Activated CD8-positive, alpha-beta memory T cell treated with anti-CD3 and anti-CD28 coated beads for 36 hours (primary cell): ENCODE measurements around the gene RRBP1. TPM values are rescaled to one million over a fixed set of nuclear protein-coding genes. Genes with fewer than 3 reads are reported as not detected.
"Not testable (repeated sequence)": the region's sequence is repeated elsewhere in the genome, so short reads cannot be mapped to it uniquely, and the experiment has no call there.

Experiments used
- CTCF ChIA-PET: fragments of 350-600 bp; sonication (Branson Sonifier 250); formaldehyde crosslinking; loops from one replicate; lab custom pipeline; 2021; ENCODE audit warnings: antibody characterized with exemption; lab: Charles Lee
- POLR2A ChIA-PET: fragments of 350-600 bp; sonication (Branson Sonifier 250); formaldehyde crosslinking; loops from one replicate; lab custom pipeline; 2021; ENCODE audit warnings: antibody characterized with exemption; lab: Charles Lee
- total RNA-seq, 2 experiments: library from RNA; stranded (reverse); gene quantifications; one replicate each; pipeline ENCODE4 v1.2.3, GENCODE V29; 2021

RRBP1 gene
- total RNA-seq, 2 experiments from 2014 or later, result 29.0 to 29.7 TPM

DNA sequence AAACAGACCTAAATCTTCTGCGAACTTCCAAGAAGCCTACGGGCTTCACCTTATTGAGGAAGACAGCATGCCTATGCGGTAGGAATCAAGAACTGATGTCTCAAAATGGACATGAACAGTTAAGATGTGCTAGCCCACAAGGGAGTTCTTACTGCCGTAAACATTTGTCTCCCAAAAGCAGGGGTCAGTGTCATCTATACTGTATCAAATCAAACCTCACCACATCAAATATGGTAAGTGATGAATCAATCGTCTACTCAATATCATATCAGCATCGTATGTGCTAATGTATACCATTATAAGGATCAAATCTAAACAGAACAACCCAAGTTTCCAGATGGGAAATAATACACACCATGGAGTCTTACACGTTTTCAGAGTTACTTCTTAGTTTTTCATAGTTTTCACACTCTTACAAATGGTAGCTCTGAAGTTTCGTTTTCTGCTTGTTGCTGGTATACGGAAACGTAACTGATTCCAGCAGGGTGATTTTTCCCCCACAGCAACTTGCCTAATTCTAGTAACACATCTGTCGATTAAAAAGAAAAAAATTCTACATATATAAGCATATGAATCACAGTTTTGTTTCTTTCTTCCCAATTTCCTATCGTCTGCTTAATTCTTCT, 12.6 kb downstream of the RRBP1 start:
- POLR2A ChIA-PET, result no interaction called here
- CTCF ChIA-PET, result no interaction called here

DNA sequence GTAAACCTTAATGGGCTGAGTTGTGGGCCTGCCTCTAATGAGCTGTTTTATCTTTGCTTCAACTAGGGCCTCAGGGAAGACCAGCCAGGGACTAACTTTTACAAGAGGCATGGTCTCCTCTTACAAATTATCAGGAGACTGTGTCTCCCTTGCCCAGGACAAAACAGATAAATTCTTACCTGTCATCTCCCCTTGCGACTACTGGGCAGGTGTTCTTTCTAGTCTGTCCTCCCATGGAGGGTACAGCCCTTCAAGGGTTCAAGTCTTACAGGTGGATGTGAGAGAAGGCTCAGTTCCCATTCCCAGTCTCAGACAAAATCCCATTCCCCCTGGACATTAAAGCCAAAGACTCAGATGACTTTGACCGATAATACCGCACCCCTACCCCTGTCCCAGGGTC, 13.6 kb downstream of the RRBP1 start:
- ChIA-PET POLR2A (no interaction called here), CTCF (interaction anchor here (1.1 kb wide), 1 partner anchor 14 kb away, joined by 3 read pairs; no protein-coding TSS in a partner anchor)

- CTCF ChIA-PET, result interaction anchor here (1.1 kb wide), 1 partner anchor 15 kb away, joined by 3 read pairs; no protein-coding TSS in a partner anchor
- POLR2A ChIA-PET, result no interaction called here
These were observed 14.6 kb downstream of the RRBP1 start for GRCh38 chr20:17667445-17667844.

DNA sequence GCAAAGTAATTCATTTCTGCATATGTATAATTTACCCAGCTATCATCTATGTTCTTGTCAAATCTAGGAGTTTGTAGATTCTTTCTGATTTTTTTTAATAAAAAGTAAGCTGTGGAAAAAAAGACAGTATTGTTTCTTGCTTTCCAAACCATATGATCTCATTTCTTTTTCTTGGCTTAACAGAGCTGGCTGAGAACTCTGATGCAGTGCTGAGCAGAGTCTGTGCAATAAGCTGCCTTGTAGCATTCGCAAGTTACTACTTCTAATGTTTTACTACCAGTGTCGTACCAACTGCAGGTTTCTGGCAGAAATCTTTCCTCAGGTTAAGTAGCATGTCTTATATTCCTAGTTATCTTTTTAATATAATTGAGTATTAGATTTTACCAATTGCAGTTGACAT, 15.6 kb downstream of the RRBP1 start:
- POLR2A ChIA-PET, result interaction anchor here (0.7 kb wide), 1 partner anchor 95 kb away, joined by 4 read pairs; no protein-coding TSS in a partner anchor

GRCh38 chr20:17665756-17666155, 16.3 kb downstream of the RRBP1 start:
- ChIA-PET POLR2A (no interaction called here), CTCF (interaction anchor here (1.0 to 1.4 kb wide), 4 partner anchors 17 to 230 kb away, joined by 3 to 7 read pairs (median 4); partner anchors contain the start of gene RRBP1)

More for the DNA sequence above, 15.6 kb downstream of the RRBP1 start:
- CTCF ChIA-PET, result interaction anchor here (1.2 kb wide), 1 partner anchor 16 kb away, joined by 7 read pairs; the partner anchor contains the start of gene RRBP1

DNA sequence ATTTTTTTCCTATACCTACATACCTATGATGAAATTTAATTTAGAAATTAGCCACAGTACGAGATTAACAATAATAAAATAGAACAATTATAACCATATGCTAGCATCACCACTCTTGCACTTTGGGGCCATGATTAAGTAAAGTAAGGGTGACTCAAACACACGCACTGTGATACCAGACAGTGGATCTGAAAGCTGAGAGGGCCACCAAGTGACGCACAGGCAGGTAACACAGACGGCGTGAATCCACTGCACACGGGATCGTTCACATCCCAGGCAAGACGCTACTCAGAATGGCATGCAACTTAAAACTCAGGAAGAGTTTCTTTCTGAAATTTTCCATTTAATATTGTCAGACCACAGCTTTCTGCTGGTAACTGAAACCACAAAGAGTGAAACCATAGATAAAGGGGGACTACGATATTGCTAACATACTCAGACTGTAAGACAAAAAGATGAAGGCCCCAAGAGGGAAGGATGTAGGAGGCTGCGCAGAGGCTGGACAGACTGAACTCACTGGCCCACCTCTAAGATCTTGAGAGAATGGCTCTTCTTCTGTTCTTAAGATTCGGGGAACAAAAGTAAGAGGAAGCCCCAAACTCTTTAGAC, 17.9 kb downstream of the RRBP1 start:
- ChIA-PET CTCF (interaction anchor here (0.8 to 1.4 kb wide), 3 partner anchors 9 to 159 kb away, joined by 3 to 4 read pairs (median 3); no protein-coding TSS in a partner anchor), POLR2A (no interaction called here)

DNA sequence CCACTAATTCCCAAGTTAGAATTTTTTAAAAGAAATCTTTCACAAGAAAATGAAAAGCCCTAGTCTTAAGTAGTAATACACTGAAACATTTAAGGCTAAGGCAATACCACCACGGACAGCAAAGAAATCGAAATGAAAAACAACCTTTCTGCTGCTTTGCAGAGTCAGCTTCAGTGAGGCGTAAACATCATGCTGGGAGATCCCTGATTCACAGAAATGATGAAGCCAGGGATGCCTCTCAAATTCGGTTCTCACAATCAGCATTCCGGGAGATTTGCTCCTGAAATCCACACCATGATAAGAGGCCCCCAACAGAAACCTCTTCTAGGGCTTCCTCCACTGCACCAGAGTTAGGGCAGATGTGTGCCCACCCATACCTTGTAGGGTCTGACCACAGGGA, 18.6 kb downstream of the RRBP1 start:
- POLR2A ChIA-PET, result no interaction called here
- CTCF ChIA-PET, result no interaction called here

DNA sequence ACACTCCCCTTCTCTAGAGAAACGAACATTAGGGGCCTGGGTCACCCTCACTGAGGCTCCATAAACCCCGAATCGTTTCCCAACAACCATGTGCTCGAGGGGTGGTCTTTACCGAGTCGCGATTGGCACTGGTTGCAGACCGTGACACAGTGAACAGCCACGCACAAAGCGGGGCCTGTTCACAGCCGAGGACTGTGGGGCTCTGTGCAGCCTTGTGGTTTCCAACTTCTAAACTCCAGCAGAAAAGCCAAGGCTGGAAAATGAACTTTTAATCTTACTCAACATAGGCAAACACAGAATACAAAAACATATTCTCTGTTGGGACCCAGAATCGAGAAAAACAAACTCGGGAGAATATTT, 19.0 kb downstream of the RRBP1 start:
- POLR2A ChIA-PET, result no interaction called here

GRCh38 chr20:17662333-17663039, 19.6 kb downstream of the RRBP1 start:
- POLR2A ChIA-PET, result no interaction called here
- CTCF ChIA-PET, result interaction anchor here (0.9 kb wide), 1 partner anchor 11 kb away, joined by 3 read pairs; no protein-coding TSS in a partner anchor

More for the DNA sequence above, 19.0 kb downstream of the RRBP1 start:
- CTCF ChIA-PET, result no interaction called here

DNA sequence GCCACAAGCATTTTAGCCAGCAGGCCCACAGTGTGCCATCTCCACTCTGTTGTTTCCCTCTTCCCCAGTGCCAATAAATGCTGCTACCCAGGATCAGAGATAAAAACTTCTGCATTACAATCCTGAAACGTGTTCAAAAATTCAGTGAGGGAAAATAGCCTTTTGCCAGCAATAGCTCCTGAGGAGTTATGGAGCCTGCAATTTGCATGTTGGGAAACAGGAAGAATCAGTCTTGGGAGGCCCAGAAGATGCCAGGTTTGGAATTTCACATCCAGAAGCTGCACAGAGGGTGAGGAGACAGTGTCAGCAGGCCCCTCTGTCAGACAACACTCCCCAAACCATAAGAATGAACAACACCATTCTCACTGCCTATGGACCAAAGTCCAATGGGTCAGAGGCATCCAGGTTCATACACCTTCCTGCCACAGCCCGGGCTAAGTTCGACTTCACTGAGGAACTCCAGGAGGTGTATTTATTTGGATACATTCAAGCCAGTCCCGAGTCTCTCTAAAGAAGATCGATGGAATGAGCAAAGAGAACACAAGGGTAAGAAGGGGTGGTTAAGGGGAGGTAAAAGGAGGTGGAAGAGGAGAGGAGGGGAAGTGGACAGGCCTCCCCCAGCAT, 20.8 kb downstream of the RRBP1 start:
- POLR2A ChIA-PET, result no interaction called here
- CTCF ChIA-PET, result no interaction called here

- CTCF ChIA-PET, result no interaction called here
- POLR2A ChIA-PET, result no interaction called here
These were observed 21.4 kb downstream of the RRBP1 start for GRCh38 chr20:17660667-17661066.

DNA sequence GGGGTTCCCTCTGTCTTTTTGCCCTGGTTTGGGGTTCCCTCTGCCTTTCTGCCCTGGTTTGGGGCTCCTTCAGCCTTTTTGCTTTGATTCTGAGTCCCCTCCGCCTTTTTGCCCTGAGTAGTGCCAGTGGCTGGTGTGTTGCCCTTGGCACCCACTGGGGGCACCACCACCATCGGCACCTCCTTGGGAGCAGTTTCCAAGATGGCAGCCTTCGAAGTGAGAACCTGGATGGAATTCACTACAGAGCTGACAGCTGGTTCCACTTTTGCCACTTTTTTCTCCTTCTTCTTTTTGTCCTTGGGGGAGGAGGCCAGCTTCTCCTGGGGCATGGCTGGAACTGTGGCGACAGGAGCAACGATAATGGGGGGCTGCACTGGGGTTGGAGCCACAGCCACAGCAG, 22.2 kb downstream of the RRBP1 start:
- POLR2A ChIA-PET, result no interaction called here
- CTCF ChIA-PET, result no interaction called here

DNA sequence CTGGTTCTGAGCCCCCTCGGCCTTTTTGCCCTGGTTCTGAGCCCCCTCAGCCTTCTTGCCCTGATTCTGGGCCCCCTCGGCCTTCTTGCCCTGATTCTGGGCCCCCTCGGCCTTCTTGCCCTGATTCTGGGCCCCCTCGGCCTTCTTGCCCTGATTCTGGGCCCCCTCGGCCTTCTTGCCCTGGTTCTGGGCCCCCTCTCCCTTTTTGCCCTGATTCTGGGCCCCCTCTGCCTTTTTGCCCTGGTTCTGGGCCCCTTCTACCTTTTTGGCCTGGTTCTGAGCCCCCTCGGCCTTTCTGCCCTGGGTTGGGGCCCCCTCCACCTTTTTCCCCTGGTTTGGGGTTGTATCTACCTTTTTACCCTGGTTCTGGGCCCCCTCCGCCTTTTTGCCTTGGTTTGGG, 22.7 kb downstream of the RRBP1 start:
- POLR2A ChIA-PET, CTCF ChIA-PET: not testable (repeated sequence)

GRCh38 chr20:17658648-17658993, 23.4 kb downstream of the RRBP1 start:
- POLR2A ChIA-PET, result no interaction called here
- CTCF ChIA-PET, result no interaction called here

GRCh38 chr20:17657898-17658647, 24.0 kb downstream of the RRBP1 start:
- ChIA-PET CTCF (no interaction called here), POLR2A (no interaction called here)

- CTCF ChIA-PET, result no interaction called here
- POLR2A ChIA-PET, result no interaction called here
These were observed 24.8 kb downstream of the RRBP1 start for GRCh38 chr20:17657079-17657825.

- CTCF ChIA-PET, result interaction anchor here (1.2 kb wide), 1 partner anchor 8 kb away, joined by 3 read pairs; no protein-coding TSS in a partner anchor
- POLR2A ChIA-PET, result no interaction called here
These were observed 26.1 kb downstream of the RRBP1 start for GRCh38 chr20:17655865-17656479.

DNA sequence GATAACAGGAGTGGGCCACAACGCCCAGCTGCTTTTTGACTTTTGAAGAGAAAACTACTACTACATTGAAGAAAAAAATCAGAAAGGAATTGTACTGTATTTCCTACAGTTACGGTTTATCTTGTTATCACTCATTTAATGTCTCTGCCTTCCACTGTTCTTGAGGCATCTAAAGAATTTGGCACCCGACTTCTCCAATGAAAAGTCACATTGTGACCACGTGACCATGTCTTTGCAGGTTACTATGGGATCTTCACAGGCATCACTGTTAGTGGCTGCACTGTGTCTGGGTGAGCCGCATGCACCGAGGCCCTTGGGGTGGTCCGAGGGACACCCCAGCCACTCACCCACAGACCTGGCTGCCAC, 26.8 kb downstream of the RRBP1 start:
- ChIA-PET POLR2A (no interaction called here), CTCF (interaction anchor here (0.8 to 1.2 kb wide), 2 partner anchors 9 kb away, joined by 3 read pairs; no protein-coding TSS in a partner anchor)
